Lung microvascular endothelial cell (primary cell): Measurements from ENCODE around the gene NFATC2. TPM values are rescaled to one million over a fixed set of nuclear protein-coding genes. Genes with fewer than 3 reads are reported as not detected.
"Not testable (repeated sequence)": the region's sequence is repeated elsewhere in the genome, so short reads cannot be mapped to it uniquely, and the experiment has no call there.

Experiments
- DNase-seq, 2 donors: peaks; one replicate each; pipeline versions ENCODE4 v3.0.0 to v3.0.0-alpha.2; 2010; ENCODE audit warnings: low read depth in 2 of 2
- total RNA-seq: library from RNA; depleted of rRNA; stranded (reverse); fragments of >200 nt; gene quantifications from 2 replicates; pipeline ENCODE4 v1.2.1, GENCODE V29; 2014

Gene NFATC2
- total RNA-seq, 1 donor from 2014 or later, result 4.8 TPM

DNA sequence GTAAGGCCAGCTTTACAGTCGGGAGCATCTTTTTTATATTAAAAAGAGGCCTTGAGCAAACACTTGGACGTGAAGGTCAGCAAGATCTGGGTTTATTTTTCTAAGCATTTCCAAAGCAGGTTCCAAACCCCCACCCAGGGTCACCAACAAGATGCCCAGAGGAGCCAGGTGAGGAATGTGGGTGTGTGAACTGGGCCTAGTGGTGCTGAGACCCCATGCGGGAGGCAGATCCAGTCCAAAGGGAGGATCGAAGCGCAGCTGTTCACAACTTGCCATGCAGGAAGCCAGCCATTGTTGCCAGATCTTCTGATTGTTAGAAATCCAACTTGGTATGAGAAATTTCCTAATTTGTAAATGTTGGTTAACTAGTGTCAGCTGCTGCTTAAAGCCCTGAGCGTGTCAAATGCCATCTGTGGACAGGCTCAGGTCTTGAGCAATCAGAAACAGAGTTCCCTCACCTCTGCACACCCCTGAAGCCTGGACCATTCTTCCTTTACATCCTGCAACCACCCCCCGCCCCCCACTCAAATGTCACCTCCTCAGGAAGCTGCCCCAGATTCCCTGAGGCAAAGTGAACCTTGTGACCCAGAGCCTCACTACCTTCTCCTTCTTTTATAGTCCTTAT, 46.5 kb downstream of the NFATC2 start:
- DNase-seq, result no peak

- no peak for DNase-seq
These were observed 47.2 kb downstream of the NFATC2 start for GRCh38 chr20:51495291-51495690.

DNA sequence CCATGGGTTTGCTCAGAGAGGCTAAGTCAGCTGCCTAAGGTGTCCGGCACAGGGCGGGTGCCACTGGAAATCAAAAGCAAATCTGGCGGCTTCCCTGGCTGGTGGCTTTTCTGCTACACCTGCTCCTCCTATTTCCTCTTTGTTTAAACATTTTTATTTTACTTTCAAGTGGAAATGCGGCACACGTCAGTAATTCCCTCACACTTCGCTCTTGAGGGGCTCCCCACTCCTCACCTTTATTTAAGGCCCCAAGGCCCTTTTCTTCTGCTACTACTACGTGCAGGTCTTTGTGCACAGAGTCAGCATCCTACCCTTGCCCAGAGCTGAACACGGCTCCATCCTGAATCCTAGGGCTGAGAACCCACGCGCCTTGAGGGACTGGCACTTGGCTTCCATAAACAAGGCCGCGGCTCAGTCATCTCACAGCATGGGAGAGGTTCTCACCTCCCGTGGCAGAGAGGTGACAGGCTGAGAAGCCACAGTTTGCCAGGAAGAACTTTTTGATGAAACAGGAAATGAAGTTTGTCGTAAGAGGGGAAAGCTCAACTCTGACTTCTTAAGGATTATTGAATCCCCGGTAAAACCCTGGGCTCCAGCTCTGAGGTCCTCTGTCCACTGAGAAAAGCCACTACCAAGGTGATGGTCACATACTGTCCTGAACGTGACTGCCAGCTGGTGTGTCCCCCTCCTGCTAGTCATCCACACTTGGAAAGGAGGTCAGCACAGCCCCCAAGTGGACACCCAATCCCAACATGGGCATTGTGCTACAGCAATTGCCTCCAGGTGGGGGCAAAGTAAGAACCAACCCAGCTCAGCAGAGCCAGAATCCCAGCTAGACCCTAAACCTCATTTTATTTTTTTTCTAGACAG, 48.0 kb downstream of the NFATC2 start:
- no peak for DNase-seq

DNA sequence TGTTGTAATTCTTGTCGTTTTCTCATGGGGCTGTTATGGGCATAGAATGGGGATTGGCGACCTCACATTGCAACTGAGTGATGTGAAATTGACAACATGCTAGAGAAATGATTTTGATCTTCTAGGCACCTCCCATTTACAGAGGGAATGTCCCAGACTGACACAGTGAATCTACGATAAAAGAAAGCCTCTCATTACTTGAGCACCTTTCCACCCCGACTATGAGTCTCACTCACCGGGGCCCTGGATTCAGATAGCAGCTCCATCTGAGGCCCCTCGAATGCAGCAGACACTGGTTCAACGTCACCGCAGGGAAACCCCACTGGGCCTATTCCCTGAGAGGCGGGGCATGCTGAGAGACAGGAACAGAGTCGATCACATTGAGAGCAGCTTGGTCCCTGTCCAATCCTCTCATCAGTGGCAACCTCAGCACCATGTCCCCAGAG, 49.1 kb downstream of the NFATC2 start:
- DNase-seq, result no peak

- peak; percentile 52 to 70 for DNase-seq
These were observed 50.1 kb downstream of the NFATC2 start for GRCh38 chr20:51492167-51493092.

GRCh38 chr20:51491393-51491792, 51.1 kb downstream of the NFATC2 start:
- no peak for DNase-seq

DNA sequence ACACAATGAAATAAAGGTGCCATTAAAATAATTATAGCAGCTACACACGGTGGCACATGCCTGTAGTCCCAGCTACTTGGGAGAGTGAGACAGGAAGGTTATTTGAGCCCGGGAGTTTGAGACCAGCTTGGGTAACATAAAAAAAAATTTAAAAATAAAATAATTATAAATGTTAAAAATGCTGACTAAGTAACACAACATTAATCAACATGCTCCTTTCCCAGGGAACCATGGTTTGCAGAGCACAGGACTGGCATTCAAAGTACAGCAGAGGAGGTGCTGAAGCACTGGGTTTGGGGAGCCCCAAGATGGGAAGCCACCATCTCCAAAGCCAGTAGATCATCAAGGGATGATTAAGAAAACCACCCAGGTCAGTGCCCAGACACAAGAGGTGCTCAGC, 51.9 kb downstream of the NFATC2 start:
- no peak for DNase-seq

GRCh38 chr20:51489611-51490010, 52.9 kb downstream of the NFATC2 start:
- no peak for DNase-seq

DNA sequence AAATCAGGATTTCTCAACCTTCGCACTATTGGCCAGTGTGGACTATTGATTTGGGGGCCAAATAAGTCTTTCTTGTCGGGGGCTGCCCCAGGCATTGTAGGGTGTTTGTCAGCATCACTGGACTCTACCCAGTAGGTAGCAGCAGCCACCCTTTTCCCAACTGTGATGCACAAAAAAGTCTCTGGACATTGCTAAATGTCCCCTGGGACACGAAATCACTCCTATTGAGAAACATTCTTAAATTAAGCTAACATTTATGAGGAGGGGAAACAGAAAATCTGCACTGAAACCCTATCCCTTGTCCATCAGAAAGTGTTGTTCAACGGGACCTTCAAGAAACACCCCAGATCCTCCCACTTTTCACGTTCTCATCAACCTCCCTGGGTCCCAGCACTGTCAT, 54.2 kb downstream of the NFATC2 start:
- DNase-seq, result no peak

DNA sequence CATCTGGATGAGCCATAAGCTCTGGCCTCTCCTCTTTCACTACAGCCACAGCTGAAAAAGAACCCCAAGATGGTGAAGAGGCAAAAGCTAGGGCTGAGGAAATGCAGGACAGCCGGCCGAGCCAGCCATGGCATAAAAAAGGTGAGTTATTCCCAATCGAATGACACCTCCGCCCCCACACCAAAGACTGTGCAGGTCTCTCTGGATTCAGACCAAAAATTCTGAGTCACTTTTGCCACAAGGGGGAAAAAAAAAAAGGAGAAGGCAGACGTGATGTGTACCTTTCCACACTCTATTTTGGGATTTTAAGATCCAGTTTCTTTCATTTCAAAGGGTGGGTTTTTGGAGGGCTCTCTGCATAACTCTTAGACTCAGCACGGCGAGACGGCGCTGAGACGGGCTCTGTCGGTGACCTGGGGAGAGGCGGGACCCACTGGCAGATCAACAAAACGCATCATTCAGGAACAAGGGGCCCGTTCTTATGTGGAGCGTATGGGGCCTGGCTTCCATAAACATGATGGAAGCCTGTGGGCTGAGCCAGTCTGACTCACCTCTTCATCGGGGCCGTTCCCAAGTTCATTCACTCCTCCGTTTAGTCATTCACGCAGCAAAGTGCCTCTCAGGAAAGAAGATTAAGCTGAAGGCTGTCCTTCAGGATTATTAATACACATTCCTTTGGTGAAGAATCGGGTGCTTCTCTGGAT, 54.8 kb downstream of the NFATC2 start:
- DNase-seq, result peak; percentile 71 to 83

- no peak for DNase-seq
These were observed 55.4 kb downstream of the NFATC2 start for GRCh38 chr20:51487076-51487475.

DNA sequence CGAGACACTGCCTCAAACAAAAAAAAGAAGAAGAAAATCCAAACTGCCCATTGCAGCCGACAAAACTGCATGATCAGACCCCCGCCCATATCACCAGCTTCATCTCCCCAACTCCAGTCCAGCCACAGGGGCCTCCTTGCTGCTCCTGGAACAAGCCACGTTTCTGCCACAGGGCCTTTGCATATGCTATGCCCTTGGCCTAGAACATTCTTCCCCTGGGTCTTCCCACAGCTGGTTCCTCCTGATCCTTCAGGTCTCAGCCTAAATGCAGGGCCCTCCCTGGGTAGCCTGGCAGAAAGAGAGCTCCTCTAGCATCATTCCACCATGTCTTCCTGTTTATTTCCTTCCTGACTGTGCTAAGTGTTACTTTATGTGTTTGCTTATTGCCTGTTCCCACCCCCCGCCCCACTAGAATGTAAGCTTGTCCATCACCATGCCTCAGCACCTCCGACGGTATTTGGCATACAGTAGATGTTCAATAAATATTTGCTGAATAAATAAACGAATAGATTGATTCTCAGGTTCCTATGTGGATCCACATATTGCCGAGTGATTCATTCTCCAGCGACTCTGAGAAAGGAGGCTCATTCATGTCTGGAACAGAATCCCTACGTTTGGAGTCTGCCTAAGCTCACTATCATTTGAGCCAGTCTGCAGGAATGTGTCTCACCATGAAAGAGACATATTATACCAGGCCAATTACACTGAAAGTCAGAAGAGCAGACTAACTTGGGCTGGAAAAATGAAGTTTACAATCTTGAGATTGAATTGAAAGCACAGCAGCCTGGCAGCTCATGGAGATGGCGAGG, 56.1 kb downstream of the NFATC2 start:
- no peak for DNase-seq

DNA sequence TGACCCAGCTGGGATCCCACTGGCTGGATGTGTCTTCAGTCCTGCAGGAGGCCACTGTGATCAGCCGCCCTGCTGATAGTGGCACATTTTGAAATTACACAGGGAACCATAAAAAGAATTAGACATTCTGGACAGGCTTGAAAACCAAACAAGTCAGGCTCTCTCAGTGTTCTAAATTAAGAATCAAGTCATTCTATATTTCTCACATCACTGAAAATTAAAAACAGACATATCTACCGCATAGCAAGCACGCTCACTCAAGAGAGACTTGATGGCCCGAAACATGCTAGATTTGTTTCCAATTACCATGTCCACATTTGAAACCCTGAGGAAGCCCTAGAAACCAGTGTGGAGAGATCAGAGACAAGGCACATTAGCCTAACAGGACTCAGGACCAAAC, 57.7 kb downstream of the NFATC2 start:
- no peak for DNase-seq

DNA sequence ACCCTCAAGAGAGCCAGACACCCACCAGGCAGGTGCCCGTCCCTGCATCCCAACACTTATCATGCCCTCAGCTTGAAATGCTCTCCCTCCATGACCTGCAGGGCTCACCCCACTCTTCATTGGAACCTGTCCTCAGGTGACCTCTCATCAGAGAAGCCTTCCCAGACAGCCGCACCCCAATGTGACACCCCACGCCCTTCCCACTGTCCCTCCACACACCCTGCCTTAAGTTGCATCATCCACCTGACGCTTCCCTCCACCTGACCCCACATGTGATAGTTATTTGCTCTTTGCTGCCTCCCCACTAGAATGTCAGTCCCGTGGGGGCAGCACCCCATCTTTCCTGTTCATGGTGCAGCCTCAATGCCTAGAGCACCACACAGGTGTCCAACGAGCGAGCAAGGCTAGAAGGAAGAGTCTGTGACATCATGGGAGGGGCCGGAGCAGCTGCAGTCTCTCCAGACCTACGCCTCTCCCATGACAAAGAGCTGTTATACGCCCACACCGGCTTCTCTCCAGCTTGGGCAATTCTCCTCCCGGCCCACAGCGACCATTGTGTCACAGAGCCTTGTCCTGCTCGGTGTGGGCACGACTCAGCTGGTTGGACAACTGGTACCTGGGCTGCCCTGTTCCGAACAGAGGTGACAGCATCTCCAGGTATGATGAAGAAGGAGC, 58.2 kb downstream of the NFATC2 start:
- DNase-seq, result no peak

DNA sequence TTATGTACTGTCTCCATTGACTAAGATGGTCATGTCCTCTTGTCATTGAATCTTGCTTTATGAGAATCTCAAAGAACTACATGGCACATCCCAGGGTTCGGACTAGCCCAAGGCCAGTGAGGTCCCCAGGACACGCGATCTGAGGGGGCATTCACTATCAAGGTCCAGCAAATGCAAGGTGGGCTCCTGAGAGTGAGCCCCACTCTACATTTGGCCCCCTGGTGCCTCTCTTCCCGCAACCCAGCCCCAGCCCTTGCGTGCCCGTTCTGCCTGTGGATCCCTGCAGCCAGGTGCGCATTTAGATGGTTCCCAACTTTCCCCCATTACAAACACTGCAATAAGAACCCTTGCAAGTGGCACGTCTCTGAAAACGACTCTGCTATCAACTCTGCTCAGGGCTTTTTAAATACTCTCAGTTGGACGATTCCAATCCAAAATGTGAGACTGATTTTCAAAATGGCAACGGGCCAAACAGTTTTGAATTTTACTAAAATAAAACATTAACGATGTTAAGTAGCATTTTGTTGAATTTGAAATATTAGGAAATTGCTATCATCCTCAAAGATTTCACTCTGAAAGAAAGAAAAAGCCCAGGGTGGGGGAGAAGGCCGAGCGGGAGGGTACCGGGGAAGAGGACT, 59.6 kb downstream of the NFATC2 start:
- no peak for DNase-seq

DNA sequence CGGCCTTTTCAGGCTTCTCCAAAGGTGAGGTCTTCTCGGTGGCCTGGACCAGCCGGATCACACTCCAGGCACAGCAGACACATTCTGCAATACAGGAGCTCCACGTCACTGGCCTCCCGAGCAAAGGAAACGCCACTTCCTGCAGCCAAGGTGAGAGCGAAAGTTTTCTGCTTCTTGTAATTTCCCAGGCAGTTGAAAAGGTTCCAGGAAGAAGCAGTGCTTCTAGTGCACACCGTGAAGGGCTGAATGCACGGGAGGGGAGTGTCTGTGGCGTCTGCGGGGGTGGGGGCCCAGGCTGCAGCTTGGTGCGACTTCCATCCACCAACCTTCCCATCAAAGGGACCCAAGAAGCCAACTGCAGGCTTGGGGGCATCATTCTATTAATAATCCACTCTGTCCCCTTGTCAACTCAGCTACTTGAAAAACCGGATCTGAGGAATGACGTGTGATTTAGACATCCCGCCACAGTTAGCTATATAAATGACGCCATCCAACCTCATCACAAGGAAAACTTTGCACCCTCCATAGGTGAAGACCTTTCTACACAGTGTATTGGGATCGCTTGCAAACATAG, 61.1 kb downstream of the NFATC2 start:
- DNase-seq, result peak in 1 of 2 donors; percentile 26

- no peak for DNase-seq
These were observed 61.8 kb downstream of the NFATC2 start for GRCh38 chr20:51480507-51481270.

DNA sequence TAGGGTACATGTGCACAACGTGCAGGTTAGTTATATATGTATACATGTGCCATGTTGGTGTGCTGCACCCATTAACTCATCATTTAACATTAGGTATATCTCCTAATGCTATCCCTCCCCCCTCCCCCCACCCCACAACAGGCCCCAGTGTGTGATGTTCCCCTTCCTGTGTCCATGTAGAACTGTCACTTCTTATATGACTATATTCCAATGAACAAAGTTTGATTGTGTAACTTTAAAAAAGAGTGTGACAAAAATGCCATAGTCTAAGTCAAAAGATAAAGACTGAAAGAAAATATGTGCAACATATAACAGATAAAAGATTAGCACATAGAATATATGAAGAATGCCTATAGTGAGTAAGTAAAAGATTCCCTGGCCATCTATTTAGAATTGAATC, 66.4 kb downstream of the NFATC2 start:
- not testable (repeated sequence) for DNase-seq
